GM19035 (cell line): ENCODE data around the gene LRRIQ4.
A peak's percentile ranks its signal among the peaks of the same experiment; 100 is the strongest.

Source experiments
- ATAC-seq: cut with Tn5 transposase; IDR thresholded peaks from one replicate; pipeline ENCODE4 v1.9.1; 2021; ENCODE audit not compliant: unreplicated experiment

The LRRIQ4 gene

GRCh38 chr3:169850618-169851017 lies 37.9 kb downstream of the LRRIQ4 start:
- no peak for ATAC-seq

- ATAC-seq, result no peak
Measured at GRCh38 chr3:169855514-169855913, 42.8 kb downstream of the LRRIQ4 start.

- no peak for ATAC-seq
Measured at GRCh38 chr3:169857811-169858210, 45.1 kb downstream of the LRRIQ4 start.

GRCh38 chr3:169861871-169862270 lies 49.2 kb downstream of the LRRIQ4 start:
- ATAC-seq, result no peak

- ATAC-seq, result peak; percentile 76
Measured at GRCh38 chr3:169863458-169863899, 50.8 kb downstream of the LRRIQ4 start.

GRCh38 chr3:169864270-169864669 lies 51.6 kb downstream of the LRRIQ4 start:
- no peak for ATAC-seq

- no peak for ATAC-seq
Measured at GRCh38 chr3:169865176-169865767, 52.6 kb downstream of the LRRIQ4 start.

GRCh38 chr3:169867584-169868210 lies 55.0 kb downstream of the LRRIQ4 start:
- ATAC-seq, result no peak

- no peak for ATAC-seq
Measured at GRCh38 chr3:169868369-169868768, 55.7 kb downstream of the LRRIQ4 start.

- no peak for ATAC-seq
Measured at GRCh38 chr3:169869484-169870220, 57.0 kb downstream of the LRRIQ4 start, which contains the start of gene LRRC31. TSS of gene LRRC31 (minus strand) at chr3:169869935. CDS start at chr3:169869807, 128 bp downstream.

GRCh38 chr3:169871129-169871886 lies 58.6 kb downstream of the LRRIQ4 start:
- no peak for ATAC-seq

- ATAC-seq, result no peak
Measured at GRCh38 chr3:169879013-169879557, 66.4 kb downstream of the LRRIQ4 start.

GRCh38 chr3:169879845-169880575 lies 67.3 kb downstream of the LRRIQ4 start:
- ATAC-seq, result no peak

- no peak for ATAC-seq
Measured at GRCh38 chr3:169880576-169881250, 68.0 kb downstream of the LRRIQ4 start.

GRCh38 chr3:169886671-169887070 lies 74.0 kb downstream of the LRRIQ4 start:
- no peak for ATAC-seq
